ENCODE results near the gene JAK1. TPM values are rescaled to one million over a fixed set of nuclear protein-coding genes. Genes with fewer than 3 reads are reported as not detected.

The JAK1 gene
- total RNA-seq, 1 experiment from 2014 or later: 339 TPM

- H3K36me3 ChIP-seq (ENCODE audit: insufficient read depth, low read length, poor library complexity, severe bottlenecking): no peaks in the 10 kb centered on the region
- no peak for DNase-seq (ENCODE audit: low spot score)
- H3K4me1 ChIP-seq (ENCODE audit: insufficient read depth, low read length, poor library complexity, severe bottlenecking): peaks cover 6% of the 10 kb centered on the region
- no TSS peak for BruUV-seq (replicated peaks)
- TF ChIP-seq EZH2 (IDR thresholded peaks at IDR 0.05; ENCODE audit: borderline replicate concordance, low read depth, low read length, poor library complexity, severe bottlenecking) (no peak), CTCF (conservative IDR thresholded peaks at IDR 0.05; ENCODE audit: low read depth, low read length) (no peak)
- no peaks in the 10 kb centered on the region for H3K27me3 ChIP-seq (replicated peaks; ENCODE audit: insufficient read depth, low read depth, low read length, poor library complexity)
- ChIA-PET CTCF (no interaction called here), POLR2A (ENCODE audit: low non-redundant PET) (no interaction called here)
- no peak overlapping the region for H3K4me3 ChIP-seq (ENCODE audit: low read depth, low read length, poor library complexity, severe bottlenecking)
- H3K27ac ChIP-seq (ENCODE audit: low read depth, low read length, poor library complexity, severe bottlenecking): no peak overlapping the region
- intact Hi-C loops (cut with micrococcal nuclease; ENCODE audit: unreplicated experiment): no loop called here
- no peaks in the 10 kb centered on the region for H3K9me3 ChIP-seq (ENCODE audit: low read depth, low read length, poor library complexity, severe bottlenecking)
Observed at GRCh38 chr1:64980745-64981600, 14.6 kb upstream of the JAK1 start.

GRCh38 chr1:64979358-64979757 lies 13.0 kb upstream of the JAK1 start:
- Histone ChIP-seq H3K9me3 (ENCODE audit: low read depth, low read length, poor library complexity, severe bottlenecking) (no peaks in the 10 kb centered on the region), H3K4me1 (ENCODE audit: insufficient read depth, low read length, poor library complexity, severe bottlenecking) (peaks cover 6% of the 10 kb centered on the region), H3K27ac (ENCODE audit: low read depth, low read length, poor library complexity, severe bottlenecking) (no peak overlapping the region), H3K27me3 (replicated peaks; ENCODE audit: insufficient read depth, low read depth, low read length, poor library complexity) (no peaks in the 10 kb centered on the region), H3K4me3 (ENCODE audit: low read depth, low read length, poor library complexity, severe bottlenecking) (no peak overlapping the region), H3K36me3 (ENCODE audit: insufficient read depth, low read length, poor library complexity, severe bottlenecking) (no peaks in the 10 kb centered on the region)
- TF ChIP-seq EZH2 (IDR thresholded peaks at IDR 0.05; ENCODE audit: borderline replicate concordance, low read depth, low read length, poor library complexity, severe bottlenecking): no peak
- no peak for TF ChIP-seq CTCF (conservative IDR thresholded peaks at IDR 0.05; ENCODE audit: low read depth, low read length)
- intact Hi-C loops (cut with micrococcal nuclease; ENCODE audit: unreplicated experiment): no loop called here
- CTCF ChIA-PET: no interaction called here
- BruUV-seq (replicated peaks): no TSS peak
- DNase-seq (ENCODE audit: low spot score): no peak
- POLR2A ChIA-PET (ENCODE audit: low non-redundant PET): interaction anchor here (0.7 kb wide), 1 partner anchor 122 kb away, joined by 3 read pairs; no protein-coding TSS in a partner anchor

GRCh38 chr1:64976361-64976760 lies 10.0 kb upstream of the JAK1 start:
- Histone ChIP-seq H3K27me3 (replicated peaks; ENCODE audit: insufficient read depth, low read depth, low read length, poor library complexity) (no peaks in the 10 kb centered on the region), H3K36me3 (ENCODE audit: insufficient read depth, low read length, poor library complexity, severe bottlenecking) (no peaks in the 10 kb centered on the region), H3K9me3 (ENCODE audit: low read depth, low read length, poor library complexity, severe bottlenecking) (no peaks in the 10 kb centered on the region), H3K27ac (ENCODE audit: low read depth, low read length, poor library complexity, severe bottlenecking) (no peak overlapping the region), H3K4me1 (ENCODE audit: insufficient read depth, low read length, poor library complexity, severe bottlenecking) (peaks cover 6% of the 10 kb centered on the region), H3K4me3 (ENCODE audit: low read depth, low read length, poor library complexity, severe bottlenecking) (no peak overlapping the region)
- no peak for DNase-seq (ENCODE audit: low spot score)
- BruUV-seq (replicated peaks): no TSS peak
- TF ChIP-seq CTCF (conservative IDR thresholded peaks at IDR 0.05; ENCODE audit: low read depth, low read length): no peak
- TF ChIP-seq EZH2 (IDR thresholded peaks at IDR 0.05; ENCODE audit: borderline replicate concordance, low read depth, low read length, poor library complexity, severe bottlenecking): no peak
- intact Hi-C loops (cut with micrococcal nuclease; ENCODE audit: unreplicated experiment): no loop called here
- ChIA-PET POLR2A (ENCODE audit: low non-redundant PET) (no interaction called here), CTCF (interaction anchor here (0.5 kb wide), 1 partner anchor 10 kb away, joined by 7 read pairs; no protein-coding TSS in a partner anchor)
